ENCODE measurements around the gene OPALIN.
A peak's percentile ranks its signal among the peaks of the same experiment; 100 is the strongest.

The OPALIN gene

DNA sequence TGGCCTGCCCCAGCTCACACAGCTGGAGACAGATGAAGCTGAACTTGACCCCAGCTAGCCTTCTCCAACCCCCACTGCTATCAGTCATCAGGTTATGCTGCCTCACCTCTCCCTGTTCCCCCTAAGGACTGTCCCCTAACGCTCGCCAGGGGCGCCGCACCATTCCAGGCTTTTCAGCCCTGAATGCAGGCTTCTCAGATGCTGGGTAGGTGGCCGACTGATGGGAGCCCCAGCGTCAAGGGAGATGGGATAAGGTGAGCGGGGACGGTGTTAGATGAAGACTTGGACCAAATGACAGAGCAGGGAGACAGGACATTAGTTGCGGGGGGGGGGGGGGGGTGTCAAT, 15.8 kb upstream of the OPALIN start:
- TF ChIP-seq, protein P1, sequence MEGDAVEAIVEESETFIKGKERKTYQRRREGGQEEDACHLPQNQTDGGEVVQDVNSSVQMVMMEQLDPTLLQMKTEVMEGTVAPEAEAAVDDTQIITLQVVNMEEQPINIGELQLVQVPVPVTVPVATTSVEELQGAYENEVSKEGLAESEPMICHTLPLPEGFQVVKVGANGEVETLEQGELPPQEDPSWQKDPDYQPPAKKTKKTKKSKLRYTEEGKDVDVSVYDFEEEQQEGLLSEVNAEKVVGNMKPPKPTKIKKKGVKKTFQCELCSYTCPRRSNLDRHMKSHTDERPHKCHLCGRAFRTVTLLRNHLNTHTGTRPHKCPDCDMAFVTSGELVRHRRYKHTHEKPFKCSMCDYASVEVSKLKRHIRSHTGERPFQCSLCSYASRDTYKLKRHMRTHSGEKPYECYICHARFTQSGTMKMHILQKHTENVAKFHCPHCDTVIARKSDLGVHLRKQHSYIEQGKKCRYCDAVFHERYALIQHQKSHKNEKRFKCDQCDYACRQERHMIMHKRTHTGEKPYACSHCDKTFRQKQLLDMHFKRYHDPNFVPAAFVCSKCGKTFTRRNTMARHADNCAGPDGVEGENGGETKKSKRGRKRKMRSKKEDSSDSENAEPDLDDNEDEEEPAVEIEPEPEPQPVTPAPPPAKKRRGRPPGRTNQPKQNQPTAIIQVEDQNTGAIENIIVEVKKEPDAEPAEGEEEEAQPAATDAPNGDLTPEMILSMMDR (IDR thresholded peaks at IDR 0.05; ENCODE audit: borderline replicate concordance, insufficient read depth, low read depth, low read length), result no peak
- H3K4me3 ChIP-seq (ENCODE audit: low read depth, low read length), result no peak overlapping the region

DNA sequence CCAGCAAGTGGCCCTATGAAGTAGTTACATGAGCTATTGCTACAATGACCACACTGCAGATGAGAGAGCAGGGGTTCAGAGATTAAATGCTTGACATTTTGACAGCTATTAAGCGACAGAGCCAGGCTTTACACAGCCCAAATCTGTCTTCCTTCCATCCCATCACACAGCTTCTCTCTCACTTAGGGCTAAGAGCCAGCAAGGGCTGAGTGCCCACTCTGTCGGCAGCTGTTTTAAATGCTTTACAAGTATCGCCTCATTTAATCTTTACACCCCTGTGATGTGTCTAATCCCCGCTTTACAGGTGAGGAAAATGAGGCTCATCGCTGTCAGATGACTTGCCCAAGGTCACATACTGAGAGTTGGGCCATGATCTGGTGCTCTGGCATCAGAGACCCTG, 15.2 kb upstream of the OPALIN start:
- TF ChIP-seq, protein P1 (IDR thresholded peaks at IDR 0.05; ENCODE audit: borderline replicate concordance, insufficient read depth, low read depth, low read length), result no peak

DNA sequence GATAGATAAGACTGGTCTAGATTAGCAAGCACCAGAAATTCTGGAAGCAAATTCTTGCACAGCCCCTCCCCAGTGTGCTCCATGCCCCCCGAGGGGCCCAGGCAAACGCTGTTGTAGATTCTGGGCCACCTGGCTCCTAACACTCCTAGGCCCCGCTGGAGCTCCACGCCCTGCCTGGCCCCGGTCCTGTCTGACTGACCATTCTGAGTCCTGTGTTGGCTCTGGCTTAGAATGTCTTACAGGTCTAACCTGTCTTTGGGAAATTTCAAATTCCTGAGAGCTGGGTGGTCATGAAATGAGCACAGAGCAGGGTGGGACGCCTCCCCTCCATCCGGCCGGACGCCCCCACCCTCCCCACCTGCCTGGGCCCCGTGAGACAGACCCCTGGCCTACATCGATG, 12.6 kb upstream of the OPALIN start:
- H3K4me3 ChIP-seq (ENCODE audit: low read depth, low read length), result no peak overlapping the region
- TF ChIP-seq, protein P1 (IDR thresholded peaks at IDR 0.05; ENCODE audit: borderline replicate concordance, insufficient read depth, low read depth, low read length), result no peak

More for the DNA sequence above, 15.2 kb upstream of the OPALIN start:
- no peak overlapping the region for H3K4me3 ChIP-seq (ENCODE audit: low read depth, low read length)

DNA sequence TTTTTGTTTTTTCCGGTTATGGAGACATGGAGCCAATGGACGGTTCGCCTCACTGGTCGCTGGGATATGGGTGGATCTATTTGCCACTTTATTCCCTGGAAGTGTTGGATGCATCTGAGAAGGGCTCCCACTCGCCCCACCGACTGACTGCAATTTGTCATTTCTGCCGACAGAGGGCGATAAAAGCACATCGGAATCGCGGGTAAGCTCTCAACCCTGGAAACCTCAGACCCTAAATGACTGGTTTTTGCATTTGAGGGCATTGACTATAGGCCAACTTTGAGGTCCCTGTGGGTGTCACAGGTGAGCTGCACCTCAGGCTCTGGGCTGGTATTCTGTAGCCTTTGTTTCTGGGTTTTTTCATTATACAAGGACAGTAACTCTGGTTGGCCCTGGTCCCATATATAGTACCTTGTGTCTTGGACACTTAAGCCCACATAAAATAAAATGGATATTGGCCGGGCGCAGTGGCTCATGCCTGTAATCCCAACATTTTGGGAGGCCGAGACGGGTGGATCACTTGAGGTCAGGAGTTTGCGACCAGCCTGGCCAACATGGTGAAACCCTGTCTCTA, 11.9 kb upstream of the OPALIN start:
- no peak overlapping the region for H3K4me3 ChIP-seq (ENCODE audit: low read depth, low read length)
- TF ChIP-seq, protein P1 (IDR thresholded peaks at IDR 0.05; ENCODE audit: borderline replicate concordance, insufficient read depth, low read depth, low read length), result peak; percentile 83

DNA sequence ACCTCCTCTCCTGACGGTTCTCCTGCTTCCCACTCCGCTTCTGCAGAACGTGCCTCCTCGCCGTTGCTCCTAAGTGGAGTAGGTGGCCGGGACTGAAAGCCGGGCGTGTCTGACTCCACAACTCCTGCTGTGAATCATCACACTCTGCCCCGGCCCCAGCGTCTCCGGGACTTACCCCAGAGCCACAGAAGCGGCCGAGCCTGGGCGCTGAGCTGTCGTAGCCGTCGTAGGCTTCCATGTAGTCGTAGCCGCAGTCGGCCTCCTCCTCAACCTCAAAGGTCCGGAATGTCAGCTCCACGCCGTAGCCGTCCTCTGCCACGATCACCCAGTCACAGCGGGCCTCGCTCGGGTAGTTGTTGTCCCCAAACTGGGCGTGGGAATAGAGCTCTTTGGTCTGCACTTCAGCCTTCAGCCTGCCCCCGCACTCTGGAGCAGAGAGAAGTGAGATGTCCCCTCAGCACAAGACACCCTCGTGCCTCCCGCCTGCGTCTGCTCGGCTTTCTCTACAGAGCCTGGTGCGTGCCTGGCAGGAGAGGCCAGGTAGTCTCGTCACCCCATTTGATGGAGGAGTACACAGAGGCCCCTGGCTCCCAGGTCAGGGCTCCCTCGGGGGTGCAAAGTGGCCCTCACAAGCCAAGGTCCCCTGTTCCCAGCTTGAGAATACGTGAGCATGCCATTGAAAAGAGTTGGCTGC, 11.2 kb upstream of the OPALIN start:
- H3K4me3 ChIP-seq (ENCODE audit: low read depth, low read length), result no peak overlapping the region
- TF ChIP-seq, protein P1 (IDR thresholded peaks at IDR 0.05; ENCODE audit: borderline replicate concordance, insufficient read depth, low read depth, low read length), result no peak

DNA sequence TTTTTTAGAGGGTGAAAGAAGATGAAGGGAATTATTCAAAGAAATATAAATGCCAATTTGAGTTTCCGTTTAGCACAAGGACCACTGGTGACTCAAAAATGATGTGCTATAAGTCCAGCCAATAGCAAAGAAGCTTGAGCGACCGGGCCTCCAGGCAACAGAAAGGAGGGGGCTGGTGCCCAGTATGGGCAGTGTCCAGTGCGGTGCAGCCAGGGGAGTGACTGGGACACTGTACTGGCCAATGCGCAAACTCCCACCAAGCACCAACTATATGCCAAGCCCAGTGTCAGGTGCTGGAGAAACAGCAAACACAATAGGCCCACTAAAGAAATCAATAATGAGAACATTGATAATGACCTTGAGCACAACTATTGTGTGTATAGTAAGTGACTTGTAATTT, 10.2 kb upstream of the OPALIN start:
- no peak overlapping the region for H3K4me3 ChIP-seq (ENCODE audit: low read depth, low read length)
- TF ChIP-seq, protein P1 (IDR thresholded peaks at IDR 0.05; ENCODE audit: borderline replicate concordance, insufficient read depth, low read depth, low read length), result no peak

DNA sequence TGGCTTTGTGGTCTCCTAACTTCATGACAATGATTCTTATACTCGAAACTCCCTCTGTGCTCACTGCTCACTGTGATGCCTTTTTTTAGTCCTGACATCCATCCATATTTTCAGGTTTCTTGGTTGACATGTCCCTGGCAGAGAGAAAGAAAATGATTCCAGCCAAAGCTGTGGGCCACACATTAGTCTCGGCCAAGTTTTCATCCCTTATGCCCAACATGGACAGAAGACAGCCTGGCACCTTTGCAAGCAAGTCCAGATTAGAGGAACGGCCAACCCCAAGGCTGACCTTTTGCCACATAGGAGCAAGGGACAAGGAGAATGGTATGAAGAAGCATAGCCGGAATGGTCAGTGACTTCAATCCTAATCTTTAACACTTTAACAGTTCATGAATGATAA, 8.7 kb upstream of the OPALIN start:
- no peak overlapping the region for H3K4me3 ChIP-seq (ENCODE audit: low read depth, low read length)
- TF ChIP-seq, protein P1 (IDR thresholded peaks at IDR 0.05; ENCODE audit: borderline replicate concordance, insufficient read depth, low read depth, low read length), result no peak

Data from GM12875 (cell line).